Measurements from ENCODE around the gene BHMT2.
A peak's percentile ranks its signal among the peaks of the same experiment; 100 is the strongest.

The BHMT2 gene, protein sequence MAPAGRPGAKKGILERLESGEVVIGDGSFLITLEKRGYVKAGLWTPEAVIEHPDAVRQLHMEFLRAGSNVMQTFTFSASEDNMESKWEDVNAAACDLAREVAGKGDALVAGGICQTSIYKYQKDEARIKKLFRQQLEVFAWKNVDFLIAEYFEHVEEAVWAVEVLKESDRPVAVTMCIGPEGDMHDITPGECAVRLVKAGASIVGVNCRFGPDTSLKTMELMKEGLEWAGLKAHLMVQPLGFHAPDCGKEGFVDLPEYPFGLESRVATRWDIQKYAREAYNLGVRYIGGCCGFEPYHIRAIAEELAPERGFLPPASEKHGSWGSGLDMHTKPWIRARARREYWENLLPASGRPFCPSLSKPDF

DNA sequence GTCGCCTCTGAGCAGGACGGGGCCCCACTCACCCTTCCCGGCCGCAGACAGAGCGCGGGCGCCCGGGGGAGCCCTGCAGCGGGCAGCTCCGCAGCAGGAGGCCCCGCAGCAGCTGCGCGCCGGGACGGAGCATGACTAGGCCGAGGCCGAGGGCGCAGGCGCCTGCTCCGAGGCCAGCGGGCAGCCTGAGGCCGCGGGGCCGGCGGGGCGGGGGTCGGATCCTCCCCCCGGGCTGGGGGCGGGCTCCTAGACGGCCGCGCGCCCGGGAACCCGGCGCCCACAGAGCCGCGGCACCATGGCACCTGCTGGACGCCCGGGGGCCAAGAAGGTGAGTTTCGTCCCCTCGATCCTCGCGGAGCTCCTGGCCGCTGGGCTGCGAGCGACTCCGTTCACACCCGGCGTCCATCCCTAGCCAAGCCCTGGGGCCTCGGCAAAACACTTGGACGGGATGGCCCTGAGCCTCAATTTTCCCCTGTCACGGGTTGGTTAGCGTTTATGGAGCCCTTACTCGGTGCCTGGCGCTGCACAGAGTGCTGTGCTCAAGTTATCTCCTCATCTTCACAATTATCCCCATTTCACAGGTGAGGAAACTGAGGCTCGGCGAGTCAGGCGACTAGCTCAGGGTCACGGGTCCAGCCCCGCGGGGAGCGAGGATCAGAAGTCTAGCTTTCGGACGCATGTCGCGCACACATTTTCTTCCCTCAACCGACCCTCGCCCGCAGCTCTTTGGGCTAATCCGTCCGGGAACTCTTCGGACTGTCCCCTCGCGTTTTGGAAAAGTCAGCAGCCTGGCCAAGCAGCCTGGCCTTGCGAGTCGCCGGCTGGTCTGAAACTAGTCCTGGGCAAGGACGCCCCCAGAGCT, at the start of gene BHMT2, which contains the start of gene DMGDH:
TSS of gene BHMT2 (plus strand) at position 280 of the 862 bp plus-strand sequence. CDS start at position 296, 16 bp downstream.
TSS of gene DMGDH (minus strand) at position 187 of the 862 bp plus-strand sequence. CDS start at position 133, 54 bp downstream.
- no peak for DNase-seq

DNA sequence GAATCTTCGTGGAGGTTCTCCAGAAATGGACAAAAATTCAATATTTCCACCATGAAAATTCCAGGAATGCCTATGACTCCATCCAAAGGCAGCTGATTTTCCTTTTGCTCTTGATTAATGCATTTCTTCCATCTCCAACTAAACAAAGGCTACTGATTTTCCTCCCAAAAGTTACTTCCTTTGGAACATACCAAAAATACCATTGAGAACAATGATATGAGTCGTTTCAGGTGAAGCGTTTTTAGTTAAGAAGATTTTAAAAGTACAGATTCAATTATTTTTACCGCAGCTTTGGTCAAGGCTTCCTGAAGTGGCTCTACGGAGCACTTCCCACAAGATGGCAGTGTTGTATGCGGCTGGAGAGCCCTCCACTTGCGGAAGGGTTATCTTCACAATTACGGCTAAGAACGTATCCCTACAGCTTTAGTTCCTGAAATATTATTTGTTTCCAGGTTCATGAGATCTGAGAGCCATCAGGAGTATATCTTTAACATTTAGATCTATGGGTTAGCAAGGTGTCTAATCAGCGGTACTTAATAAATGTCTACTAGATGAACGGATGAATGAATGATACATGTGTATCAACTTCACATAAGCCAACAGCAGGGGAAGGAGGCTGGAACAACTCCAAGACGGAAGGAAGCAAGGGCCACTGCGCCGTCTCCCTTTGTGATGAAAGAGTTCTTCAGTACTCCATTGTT, 48.6 kb upstream of the BHMT2 start:
- DNase-seq: peak; percentile 16 to 25

DNA sequence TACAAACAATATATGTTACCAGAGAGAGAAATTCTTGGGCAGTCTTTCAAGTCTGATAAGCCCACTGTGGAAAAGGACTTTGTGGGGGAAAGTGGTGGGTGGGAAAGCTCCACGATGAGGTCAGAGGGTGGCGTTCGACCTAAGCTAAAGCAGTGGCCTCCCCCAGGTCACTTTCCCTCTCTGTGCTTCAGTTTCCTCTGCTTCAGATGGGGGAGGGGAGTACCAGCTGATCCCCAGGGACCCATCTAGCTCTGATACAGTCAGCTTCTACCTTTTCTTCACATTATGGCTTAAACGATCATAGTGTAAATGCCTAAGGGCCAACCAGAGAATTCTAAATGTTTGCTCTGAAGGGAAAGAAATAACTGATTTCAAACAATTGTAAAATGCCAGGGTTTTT, 47.8 kb upstream of the BHMT2 start:
- no peak for DNase-seq

DNA sequence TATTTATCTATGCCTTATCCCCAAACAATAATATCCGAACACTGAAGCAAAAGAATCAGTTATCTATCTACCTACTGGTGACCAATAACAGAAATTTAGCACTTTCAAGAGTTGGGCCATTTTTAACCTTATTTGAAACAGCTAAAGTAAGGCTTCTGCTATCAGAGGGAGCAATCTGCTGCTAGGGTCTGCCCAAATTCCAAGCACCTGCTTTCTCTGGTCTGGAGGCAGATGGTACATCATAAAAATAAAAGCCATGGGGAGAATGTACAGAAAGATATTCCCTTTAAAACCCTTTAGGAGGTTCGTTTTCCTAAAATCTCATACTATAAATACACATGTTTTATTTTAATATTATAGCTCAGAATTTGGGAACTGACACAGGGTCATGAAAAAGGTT, 46.8 kb upstream of the BHMT2 start:
- no peak for DNase-seq

DNA sequence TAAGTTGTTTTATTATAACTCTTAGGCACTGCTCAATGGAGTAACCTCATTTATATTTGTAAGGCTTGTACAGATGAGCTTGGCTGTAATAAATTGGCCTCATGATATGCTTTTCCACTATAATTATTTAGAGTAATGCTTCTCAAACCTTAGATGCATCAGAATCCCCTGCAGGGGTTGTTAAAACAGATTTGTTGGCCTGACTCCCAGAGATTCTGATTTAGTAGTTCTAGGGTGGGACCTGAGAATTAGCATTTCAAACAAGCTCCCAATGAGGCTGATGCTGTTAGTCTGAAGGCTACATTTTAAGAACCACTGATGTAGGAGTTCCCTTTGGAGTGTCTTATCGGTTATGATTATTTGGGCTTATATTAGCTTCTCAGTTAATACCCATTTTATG, 46.2 kb upstream of the BHMT2 start:
- no peak for DNase-seq

DNA sequence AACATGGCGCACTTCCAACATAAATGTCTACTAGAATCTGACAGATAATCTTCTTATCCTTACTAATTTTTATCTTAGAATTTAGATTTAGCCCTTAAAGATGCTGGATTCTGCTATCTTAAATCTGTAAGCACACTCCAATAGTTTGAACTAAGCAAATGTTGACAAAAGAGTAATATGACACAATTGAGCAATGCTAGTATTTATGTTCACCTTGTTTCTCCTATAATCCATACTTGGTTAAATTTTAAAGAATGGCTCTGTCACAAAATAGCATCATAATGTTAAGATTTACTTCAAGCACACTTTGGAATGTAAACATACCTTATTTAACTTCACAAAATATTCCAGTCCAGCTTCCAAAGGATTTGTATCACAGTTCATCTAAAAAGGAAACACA, 45.6 kb upstream of the BHMT2 start:
- no peak for DNase-seq

DNA sequence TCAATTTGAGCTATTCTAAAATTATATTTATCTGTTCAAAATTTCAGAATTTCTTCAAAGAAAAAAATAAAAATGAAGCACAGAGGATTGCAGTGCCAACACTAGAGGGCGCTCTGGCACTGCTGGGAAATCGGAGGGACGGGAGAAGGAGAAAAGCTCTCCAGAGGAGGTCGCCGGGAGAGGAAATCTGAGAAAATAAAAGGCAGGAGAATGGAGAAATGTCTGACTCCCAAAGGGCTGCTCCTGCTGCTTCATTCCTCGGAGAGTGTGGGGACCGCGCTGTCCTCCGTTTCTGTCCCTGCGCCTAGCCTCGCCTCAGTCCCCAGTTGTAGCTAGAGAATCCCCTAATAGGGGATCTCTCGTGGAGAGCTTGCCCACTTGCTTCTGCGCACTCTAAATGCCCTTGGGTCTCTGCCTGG, 44.5 kb upstream of the BHMT2 start:
- DNase-seq: peak; percentile 3 to 29

DNA sequence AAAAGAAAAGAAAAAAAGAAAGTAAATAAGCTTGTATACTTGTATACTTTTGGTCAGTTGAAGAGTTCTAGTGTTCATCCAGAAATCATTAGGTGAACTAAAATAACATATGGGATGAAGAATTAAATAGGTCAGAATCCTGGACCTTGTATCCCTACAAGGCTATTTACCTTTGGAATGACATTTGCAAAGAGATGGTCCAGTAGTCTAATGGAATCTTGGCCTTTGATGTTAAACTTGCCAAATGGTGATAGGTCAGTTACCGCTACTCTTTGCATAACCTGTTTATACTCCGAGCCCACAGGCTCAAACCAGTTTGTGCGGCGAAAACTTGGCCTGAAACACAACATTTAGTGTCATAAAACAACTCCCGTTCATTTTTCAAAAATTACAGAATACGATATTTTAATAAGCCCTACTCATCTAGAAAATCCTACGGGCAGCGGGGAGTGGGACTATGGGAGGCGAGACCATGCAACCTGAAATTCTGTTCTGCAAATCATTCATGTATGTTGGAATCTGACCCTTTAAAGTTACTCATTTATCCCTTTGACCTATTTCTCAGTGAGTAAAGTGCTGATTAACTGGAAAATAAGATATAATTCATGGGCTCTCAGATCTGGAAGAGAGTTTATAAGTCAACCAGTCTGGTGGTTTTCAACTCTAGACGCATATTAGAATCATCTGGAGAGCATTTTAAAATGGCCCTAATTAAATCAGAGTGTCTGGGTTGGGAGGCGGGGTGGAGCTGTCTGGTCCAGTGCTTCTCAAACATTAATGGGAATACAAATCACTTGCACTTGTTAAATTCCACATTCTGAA, 38.7 kb upstream of the BHMT2 start:
- no peak for DNase-seq

DNA sequence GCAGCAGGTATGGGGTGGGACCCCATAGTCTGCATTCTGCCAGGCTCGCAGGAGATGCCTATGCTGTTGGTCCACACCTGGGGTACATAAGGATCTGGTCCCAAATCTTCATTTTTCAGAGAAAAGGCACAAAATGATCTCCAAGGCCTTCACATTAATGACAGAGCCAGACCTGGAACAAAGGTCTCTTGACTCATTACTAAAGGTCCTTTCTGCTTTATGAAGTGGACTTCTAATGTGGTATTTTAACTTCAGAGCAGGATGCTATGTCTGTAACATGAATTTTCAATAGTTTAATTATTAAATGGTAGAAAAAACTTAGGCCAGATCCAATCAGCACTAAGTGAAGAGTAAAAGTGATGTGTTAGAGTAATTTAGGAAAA, 38.1 kb upstream of the BHMT2 start:
- DNase-seq: no peak

DNA sequence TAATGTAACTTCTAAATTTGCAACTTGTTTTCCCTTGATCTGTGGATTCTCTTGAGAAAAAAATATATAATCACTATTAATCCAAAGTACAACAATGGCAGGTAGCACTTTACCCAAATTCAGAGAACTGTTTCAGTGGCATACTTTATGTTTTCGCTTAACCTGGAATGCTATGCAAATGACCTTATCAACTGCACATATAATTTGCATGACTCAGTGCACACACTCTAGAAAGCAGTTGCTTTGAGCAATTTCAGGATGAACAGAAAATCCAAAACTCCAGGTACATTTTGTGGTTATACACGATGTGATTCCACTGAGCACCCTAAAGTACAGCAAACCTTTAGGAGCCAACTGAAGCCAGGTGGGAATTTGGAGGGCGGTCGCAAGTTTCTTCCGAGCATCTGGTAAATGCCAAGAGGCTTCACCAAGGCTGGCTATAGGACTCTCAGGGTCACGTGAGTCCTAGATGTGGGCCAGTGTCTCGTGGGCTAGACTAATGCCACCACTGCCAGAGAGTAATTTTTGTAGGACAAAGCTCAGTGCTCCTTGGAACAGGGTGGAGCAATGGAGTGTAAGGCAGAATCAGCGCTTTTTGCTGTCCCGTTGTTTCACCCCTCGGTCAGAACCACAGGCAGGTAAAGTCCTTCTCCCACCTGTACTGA, 37.4 kb upstream of the BHMT2 start:
- DNase-seq: no peak

DNA sequence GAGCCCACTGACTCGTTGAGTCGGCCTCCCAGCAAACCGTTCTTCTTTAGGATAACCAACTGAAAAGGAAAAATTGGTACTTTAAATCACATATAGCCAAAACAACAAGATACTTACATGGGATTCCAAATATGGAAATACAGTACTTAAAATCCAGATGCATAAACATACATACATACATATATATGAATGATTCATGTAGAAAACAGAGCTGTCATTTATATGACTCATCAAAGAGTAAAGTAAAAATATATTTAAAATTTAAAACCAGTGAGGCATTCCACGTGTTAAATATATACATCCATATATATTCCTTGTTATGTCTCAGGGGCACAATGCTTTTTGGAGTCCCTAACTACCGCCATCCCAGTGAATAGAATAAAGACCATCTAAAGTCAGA, 36.8 kb upstream of the BHMT2 start:
- DNase-seq: no peak

DNA sequence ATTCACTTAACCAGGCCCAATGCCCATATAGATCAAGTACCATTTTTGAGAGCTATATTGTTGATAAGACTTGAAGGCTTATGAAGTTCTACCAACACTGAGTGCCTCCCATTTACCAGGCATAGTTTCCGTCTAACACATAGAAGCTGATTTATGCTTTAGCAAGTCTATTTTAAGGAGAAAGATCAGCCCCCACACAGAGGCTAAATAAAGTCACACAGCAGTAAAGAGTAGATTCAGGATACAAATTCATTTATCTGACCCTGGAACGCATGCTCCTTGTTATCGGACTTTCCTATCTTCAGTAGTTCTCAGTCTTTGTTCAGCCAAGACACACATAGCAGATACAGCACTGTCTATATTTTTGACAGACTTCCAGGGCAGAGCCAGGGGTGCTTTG, 34.3 kb upstream of the BHMT2 start:
- DNase-seq: no peak

DNA sequence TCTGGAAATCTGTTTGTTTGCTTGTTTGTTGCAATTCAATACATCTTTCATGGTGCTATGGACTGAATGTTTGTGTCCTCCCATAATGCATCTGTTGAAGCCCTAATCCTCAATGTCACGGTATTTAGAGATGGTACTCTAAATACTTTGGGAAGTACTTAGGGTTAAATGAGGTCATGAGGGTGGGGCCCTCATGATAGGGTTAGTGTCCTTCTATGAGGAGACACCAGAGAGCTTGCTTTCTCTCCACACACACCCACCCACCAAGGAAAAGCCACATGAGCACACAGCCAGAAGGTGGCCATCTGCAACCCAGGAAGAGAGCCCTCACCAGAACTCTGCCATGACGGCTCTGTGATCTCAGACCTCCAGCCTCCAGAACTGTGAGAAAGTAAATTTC, 32.8 kb upstream of the BHMT2 start:
- DNase-seq: no peak

DNA sequence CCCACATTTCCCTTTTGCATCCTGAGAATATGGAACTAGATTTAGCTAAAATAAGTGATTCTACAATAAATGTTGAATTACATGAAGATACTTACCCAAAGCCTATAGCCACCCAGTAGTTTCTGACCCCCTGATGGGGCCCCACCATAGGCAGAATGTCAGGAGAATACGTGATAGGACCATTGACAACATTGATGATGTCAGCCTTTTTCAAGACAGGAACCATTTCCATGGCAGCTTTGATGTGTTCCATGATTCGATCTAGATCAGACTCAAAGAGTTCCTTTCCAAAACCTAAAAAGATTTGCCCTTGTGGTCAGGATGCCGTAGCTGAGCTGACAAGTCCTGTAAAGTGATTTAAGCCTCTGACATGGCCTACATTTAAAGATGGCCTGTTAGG, 27.4 kb upstream of the BHMT2 start:
- no peak for DNase-seq

DNA sequence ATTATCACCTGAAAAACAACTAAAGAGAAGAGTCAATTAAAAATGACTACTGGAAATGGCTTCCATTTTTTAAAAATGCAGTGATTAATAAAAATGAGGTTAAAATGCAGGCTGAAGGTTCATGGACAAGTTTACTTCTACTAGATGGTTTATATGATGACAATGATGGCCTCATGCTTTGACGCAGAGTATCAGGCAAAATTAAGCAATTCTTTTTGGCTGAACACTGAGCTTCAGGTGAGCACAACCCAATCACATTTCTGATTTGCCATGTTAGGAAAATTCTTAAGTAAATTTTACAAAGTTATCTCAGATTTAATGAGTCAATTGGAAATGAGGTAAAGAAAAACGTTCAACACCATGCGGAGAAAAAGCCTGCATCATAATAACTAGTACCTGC, 22.4 kb upstream of the BHMT2 start:
- no peak for DNase-seq

DNA sequence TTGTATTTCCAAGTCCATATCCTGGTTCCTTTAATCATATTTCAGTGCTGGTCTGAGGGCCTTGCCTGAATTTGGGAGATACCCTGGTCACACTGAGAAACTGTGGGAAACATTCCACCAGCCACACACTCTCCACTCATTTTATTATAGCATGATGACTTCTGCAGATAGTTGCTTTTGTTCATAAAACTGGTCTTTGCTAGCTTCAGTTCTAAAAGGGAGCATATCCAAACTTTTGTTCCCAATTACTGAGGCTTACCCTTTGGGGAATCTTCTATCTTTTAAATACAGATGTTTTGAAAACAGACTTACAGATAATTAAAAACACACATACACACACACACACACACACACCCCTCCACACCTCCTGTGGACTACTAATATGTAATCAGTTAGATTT, 21.1 kb upstream of the BHMT2 start:
- DNase-seq: no peak

DNA sequence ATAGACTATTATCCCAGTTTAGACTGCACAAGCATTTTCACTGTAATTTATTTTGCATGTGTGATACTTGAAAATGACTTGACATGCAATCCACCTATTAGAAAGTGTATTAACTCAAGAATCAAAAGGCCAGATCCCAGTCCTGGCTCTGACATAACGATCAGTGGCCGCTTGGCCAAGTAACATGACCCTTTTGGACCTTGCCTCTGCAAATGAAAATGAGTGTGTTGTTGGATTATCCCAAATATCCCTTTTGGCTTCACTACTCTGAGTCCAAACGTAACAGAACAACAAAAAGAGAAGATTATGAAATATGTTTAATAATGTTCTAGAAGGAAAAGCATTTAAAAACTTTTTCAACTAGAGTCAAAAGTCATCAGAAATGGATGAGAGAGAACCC, 19.1 kb upstream of the BHMT2 start:
- no peak for DNase-seq

DNA sequence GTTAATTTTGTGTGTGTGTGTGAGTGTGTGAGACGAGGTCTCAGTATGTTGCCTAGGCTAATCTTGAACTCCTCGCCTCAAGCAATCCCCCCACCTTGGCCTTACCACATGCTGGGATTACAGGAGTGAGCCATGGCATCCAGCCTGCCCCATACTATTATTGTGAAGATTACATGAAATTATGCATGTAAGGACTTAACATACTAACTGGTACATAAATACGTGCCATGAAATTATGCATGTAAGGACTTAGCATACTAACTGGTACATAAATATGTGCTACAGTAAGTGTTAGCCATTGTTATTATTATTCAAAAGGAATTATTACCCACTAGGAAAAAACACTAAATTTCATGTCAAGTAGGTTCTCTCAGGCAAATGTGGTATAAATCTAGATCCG, 16.2 kb upstream of the BHMT2 start:
- no peak for DNase-seq

DNA sequence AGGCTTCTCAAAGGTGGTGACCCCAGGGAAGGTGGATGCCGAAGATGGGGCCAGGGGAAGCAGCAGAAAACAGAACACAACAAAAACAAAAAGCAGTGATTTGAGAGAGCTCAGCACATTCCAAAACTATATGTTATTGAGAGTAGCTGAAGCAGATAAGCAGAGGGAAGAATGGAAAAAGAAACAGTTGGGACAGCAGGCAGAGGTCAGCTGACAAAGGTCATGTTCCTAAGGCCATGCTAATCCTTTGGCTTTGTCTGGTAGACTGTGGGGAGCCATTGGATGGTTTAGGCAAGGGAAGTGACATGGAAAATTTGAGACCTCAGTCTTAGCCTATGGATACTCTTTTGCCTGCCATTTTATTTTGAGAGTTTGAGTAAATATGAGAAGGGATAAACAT, 14.6 kb upstream of the BHMT2 start:
- DNase-seq: no peak

DNA sequence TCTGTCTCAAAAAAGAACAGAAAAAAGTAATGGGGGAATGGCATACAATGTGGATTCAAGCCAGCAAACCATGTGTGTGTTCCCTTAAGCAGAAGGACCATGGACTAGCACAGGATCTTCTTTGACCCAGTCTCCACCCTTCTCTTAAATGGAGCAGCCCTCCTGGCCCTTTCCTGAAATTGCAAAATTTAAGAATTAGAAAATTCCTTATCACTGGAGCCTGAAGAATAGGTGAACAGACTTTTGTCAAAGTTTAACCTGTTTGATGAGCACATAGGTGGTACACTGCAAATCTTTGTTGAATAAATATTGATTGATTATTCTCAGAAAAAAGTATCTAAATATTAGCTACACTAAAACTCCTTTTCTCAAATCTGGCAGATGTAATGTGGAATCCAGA, 12.7 kb upstream of the BHMT2 start:
- DNase-seq: no peak

DNA sequence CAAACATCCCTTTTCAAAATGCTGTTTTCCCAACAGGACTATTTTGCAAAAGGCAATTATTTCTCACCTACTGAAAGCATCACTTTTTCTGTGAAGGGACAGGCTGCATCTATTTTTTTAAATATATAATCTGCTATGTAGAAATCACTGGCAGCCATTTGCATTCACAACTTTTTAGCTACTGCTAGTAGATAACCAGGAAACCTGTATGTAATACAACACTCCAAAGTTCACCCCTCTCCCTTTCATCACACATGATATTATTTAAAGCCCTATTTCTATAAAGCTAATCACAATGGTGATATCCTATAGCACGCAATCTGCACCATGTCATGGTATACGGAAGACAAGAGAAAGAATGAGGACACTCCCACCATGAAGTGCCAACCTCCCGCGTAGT, 9.9 kb upstream of the BHMT2 start:
- DNase-seq: no peak

DNA sequence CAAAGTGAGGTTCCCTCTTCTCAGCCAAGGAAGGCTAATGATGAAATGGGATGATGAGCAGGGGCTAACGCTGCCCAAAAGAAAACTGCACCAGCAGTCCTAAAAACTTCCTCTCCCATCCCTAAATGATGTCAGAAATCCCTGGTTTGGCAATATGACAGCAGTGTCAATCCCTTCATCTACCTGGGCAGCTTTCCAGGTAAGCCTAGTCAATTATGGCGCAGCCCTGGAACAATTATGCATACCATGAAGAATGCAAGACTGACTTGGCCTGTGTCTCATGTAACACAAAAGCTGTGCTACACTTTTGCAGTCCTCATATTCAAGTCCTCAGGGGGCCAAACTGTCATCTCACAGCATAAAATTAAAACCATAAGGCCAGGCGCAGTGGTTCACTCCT, 7.1 kb upstream of the BHMT2 start:
- no peak for DNase-seq

Data from NCI-H187 (cell line).